SKM-1 treated with dmso at 0.1 percent for 144 hours (cell line): ENCODE measurements around the gene RTP2.
"Not testable (repeated sequence)": the region's sequence is repeated elsewhere in the genome, so short reads cannot be mapped to it uniquely, and the experiment has no call there.

Experiments
- DNase-seq: peaks from one replicate; lab custom pipeline; 2025; ENCODE audit not compliant: unreplicated experiment; lab: John Stamatoyannopoulos, UW

The RTP2 gene

GRCh38 chr3:187717572-187717971 is 15.2 kb upstream of the RTP2 start:
- no peak for DNase-seq

- DNase-seq: peak; percentile 62
Measured at GRCh38 chr3:187714404-187714979, 12.1 kb upstream of the RTP2 start.

GRCh38 chr3:187713504-187713903 is 11.1 kb upstream of the RTP2 start:
- no peak for DNase-seq

GRCh38 chr3:187709155-187709554 is 6.8 kb upstream of the RTP2 start:
- no peak for DNase-seq

GRCh38 chr3:187708696-187709095 is 6.3 kb upstream of the RTP2 start:
- DNase-seq: no peak

- peak; percentile 44 for DNase-seq
Measured at GRCh38 chr3:187706971-187707370, 4.6 kb upstream of the RTP2 start.

- no peak for DNase-seq
Measured at GRCh38 chr3:187705164-187705563, 2.8 kb upstream of the RTP2 start.

- DNase-seq: no peak
Measured at GRCh38 chr3:187700249-187700648, 2.1 kb downstream of the RTP2 start.

GRCh38 chr3:187698499-187699399 is 3.6 kb downstream of the RTP2 start:
- no peak for DNase-seq

- DNase-seq: no peak
Measured at GRCh38 chr3:187696021-187696420, 6.3 kb downstream of the RTP2 start.

GRCh38 chr3:187695449-187695848 is 6.9 kb downstream of the RTP2 start:
- DNase-seq: no peak

GRCh38 chr3:187694801-187695200 is 7.6 kb downstream of the RTP2 start:
- DNase-seq: no peak

- no peak for DNase-seq
Measured at GRCh38 chr3:187693431-187693830, 8.9 kb downstream of the RTP2 start.

- no peak for DNase-seq
Measured at GRCh38 chr3:187689984-187690383, 12.4 kb downstream of the RTP2 start.

GRCh38 chr3:187686621-187687273 is 15.6 kb downstream of the RTP2 start:
- DNase-seq: no peak

- DNase-seq: no peak
Measured at GRCh38 chr3:187685948-187686347, 16.4 kb downstream of the RTP2 start.

GRCh38 chr3:187684880-187685279 is 17.5 kb downstream of the RTP2 start:
- no peak for DNase-seq

GRCh38 chr3:187684444-187684843 is 17.9 kb downstream of the RTP2 start:
- DNase-seq: no peak

- DNase-seq: not testable (repeated sequence)
Measured at GRCh38 chr3:187681756-187682155, 20.6 kb downstream of the RTP2 start.

GRCh38 chr3:187679638-187680396 is 22.5 kb downstream of the RTP2 start:
- DNase-seq: peak; percentile 66

- peak; percentile 37 for DNase-seq
Measured at GRCh38 chr3:187678726-187679268, 23.6 kb downstream of the RTP2 start.
